Right lobe of liver (tissue), 4 donors: ENCODE measurements around the gene GOLGA6C.

Experiments
- CTCF ChIP-seq, 4 donors: fragments of 200-600 bp in 3 of 4; fragments of 450-650 bp in 1 of 4; IDR thresholded peaks; one replicate each; pipeline versions ENCODE4 v1.5.1 to v1.8.0; 2016 to 2022; ENCODE audit warnings: antibody characterized with exemption in 4 of 4, mild to moderate bottlenecking in 2 of 4
- POLR2A ChIP-seq: fragments of 450-650 bp; IDR thresholded peaks from one replicate; pipeline ENCODE4 v1.6.1; 2017; ENCODE audit warnings: antibody characterized with exemption, mild to moderate bottlenecking
- donor health status: DM: no; HTN: no; CAD: no.
- donor health status: DM: no; HTN: no; CAD: no.
- donor health status: DM: no; HTN: yes; CAD: no.

- TF ChIP-seq CTCF (IDR thresholded peaks at IDR 0.05) (no peak), POLR2A (no peak)
These were observed 25.8 kb upstream of the GOLGA6C start for GRCh38 chr15:75232252-75232813.
